Activated T-cell treated with anti-CD3 and anti-CD28 coated beads, Interleukin-2, amount 50 U/mL, for 72 hours (primary cell): ENCODE data around the gene HARBI1. TPM values are rescaled to one million over a fixed set of nuclear protein-coding genes. Genes with fewer than 3 reads are reported as not detected.

Experiments
- total RNA-seq, 2 donors: library from RNA; stranded (reverse); gene quantifications; one replicate each; pipeline ENCODE4 v1.2.3, GENCODE V29; 2022

The HARBI1 gene
- total RNA-seq, 2 donors from 2014 or later = 4.2 to 7.3 TPM

Other genes starting within 250 kb of the HARBI1 start
- 10 to 100 TPM; 11.9 to 12.8 TPM for gene MDK, start 235.6 kb downstream of the HARBI1 start, total RNA-seq
- under 1 TPM; 0.26 to 0.63 TPM for gene CHRM4, start 225.5 kb downstream of the HARBI1 start, total RNA-seq
- gene AMBRA1, start 23.2 kb downstream of the HARBI1 start, total RNA-seq = 10 to 100 TPM; 32.2 to 35.2 TPM
- gene ATG13, start 326 bp upstream of the HARBI1 start, total RNA-seq = 10 to 100 TPM; 75.6 to 77.7 TPM
- 10 to 100 TPM; 41.6 to 43.5 TPM for gene ARHGAP1, start 83.4 kb upstream of the HARBI1 start, total RNA-seq
- 10 to 100 TPM; 17.8 to 18.2 TPM for gene ZNF408, start 83.8 kb upstream of the HARBI1 start, total RNA-seq
- not detected for gene F2, start 102.0 kb upstream of the HARBI1 start, total RNA-seq
- 100 to 1,000 TPM; 148 to 165 TPM for gene CKAP5, start 229.1 kb upstream of the HARBI1 start, total RNA-seq